ENCODE measurements around the gene LHFPL3.
"Not testable (repeated sequence)": the region's sequence is repeated elsewhere in the genome, so short reads cannot be mapped to it uniquely, and the experiment has no call there.

LHFPL3 gene

DNA sequence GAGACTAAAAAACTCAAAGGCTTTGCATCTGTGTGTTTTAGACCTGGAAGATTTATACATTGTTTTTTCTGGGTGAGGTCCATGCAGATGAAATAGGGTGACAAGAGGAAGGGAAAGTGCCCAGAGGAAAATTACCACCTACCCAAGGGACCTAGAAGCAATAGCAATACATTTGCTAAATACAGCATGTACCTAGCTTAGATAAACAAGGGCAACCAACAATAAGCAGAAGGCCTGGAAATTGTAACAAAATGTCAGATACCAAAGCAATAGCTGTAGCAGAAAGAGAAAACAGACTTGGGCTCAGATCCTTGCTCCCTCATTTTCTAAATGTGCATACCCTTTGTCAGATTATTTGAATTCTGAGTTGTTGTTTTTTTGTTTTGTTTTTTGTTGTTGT lies 367.2 kb downstream of the LHFPL3 start:
- DNase-seq (ENCODE audit: low read depth), result no peak

- no peak for DNase-seq (ENCODE audit: low read depth)
These were observed 371.9 kb downstream of the LHFPL3 start for GRCh38 chr7:104700336-104700735.

- DNase-seq (ENCODE audit: low read depth), result not testable (repeated sequence)
These were observed 392.6 kb downstream of the LHFPL3 start for GRCh38 chr7:104721027-104721426.

DNA sequence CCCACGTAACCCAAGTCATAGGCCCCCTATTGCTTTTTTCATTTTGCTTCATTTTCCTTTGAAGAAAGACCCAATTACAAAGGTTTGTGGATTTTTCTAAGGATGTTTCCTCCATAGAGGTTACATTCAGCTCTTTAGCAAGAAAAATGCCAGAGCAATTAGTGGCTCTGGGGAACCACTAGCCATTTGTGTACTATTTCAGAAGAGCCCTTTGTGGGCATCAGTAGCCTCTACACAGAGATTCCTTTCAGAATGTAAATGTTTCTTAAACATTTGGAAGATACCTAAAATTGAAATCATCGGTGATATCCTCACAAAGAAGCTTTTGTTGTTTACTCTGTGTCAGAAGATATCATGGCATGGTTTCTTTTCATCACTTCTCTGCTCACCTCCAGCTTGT lies 394.6 kb downstream of the LHFPL3 start:
- DNase-seq (ENCODE audit: low read depth), result no peak

DNA sequence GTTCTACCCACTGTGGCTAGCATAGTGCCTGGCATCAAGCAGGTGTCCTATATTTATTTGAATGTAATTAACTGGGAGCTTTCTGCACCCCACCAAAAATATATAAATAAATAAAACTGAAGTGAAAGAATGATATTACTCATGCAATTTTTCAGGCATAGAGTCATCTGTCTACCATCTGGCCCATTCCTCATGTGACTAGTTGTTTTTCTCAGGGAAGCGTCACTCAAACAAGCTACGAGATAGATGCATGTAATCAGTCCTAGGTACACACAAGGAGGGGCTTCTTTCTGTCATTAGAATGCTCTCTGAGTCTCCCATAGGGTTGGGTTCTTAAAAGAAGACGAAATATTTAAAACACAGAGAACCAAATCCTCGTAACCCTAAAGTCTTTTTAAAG lies 430.1 kb downstream of the LHFPL3 start:
- no peak for DNase-seq (ENCODE audit: low read depth)

DNA sequence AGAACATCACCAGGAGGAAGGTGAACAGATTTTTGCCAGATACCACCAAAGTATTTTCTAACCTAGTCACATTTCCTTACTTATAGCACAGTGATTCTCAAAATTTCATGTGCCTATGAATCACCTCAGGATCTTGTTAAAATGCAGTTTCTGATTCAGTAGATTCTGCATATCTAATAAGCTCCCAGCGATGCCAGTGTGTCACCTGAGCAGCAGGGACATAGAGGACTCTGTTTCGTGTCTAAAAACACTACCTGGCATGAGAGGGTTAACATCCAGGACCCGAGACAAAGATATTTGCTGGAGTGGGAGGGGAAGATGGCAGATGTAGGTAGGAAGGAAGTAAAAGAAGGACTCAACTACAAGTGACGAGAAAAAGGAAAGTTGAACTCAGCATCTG lies 433.5 kb downstream of the LHFPL3 start:
- no peak for DNase-seq (ENCODE audit: low read depth)

DNA sequence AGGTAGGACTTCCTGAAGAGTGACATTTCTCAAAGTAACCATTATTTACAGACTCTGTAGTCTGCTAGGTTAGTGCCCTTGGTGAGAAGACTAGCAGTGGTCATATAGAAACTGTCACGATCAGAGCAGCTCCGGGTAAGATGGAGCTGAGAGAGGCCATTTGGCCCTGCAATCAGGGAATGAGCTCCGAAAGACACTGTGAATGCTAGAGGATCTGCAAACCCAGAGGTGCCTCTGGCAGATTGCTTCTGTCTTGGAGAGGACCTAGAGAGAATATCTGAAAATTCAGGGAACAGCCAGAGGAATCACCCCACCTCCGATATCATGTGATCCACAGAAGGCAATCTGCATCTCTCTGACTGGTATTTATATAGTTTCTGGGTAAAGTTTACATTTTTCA lies 438.7 kb downstream of the LHFPL3 start:
- no peak for DNase-seq (ENCODE audit: low read depth)

DNA sequence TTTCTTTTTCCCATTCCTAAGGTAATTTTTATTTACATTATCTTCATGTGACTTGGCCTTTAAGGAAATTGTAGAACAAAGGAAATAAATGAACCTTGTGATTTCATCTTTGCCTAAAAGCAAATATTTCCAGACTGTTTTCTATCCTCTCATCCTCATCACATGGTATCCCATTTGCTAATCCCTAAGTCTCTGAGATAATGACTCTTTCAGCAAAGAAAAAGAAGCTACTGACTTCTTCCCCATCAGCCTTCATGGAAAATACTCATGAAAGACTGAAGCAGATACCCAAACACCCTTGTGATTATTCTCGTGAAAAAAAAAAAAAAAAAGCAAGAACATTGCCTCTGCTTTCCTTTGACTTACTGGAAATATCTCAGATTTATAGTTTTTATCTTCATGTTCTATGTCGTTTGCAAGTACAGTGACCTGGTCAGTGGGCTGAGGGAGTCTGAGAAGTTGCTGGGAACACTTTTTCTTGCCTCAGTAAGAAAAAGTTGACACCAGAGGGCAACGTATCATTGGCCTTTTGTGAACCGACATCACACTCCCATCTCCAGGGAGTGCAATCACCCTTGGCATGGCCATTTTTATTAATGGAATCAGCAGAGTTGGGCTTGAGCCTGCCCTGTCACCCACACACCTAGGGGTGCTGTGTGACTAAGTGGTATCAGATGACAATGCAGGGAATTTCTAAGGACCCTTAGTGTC lies 439.6 kb downstream of the LHFPL3 start:
- no peak for DNase-seq (ENCODE audit: low read depth)

GRCh38 chr7:104772405-104773345 lies 444.3 kb downstream of the LHFPL3 start:
- no peak for DNase-seq (ENCODE audit: low read depth)

GRCh38 chr7:104773796-104774195 lies 445.4 kb downstream of the LHFPL3 start:
- DNase-seq (ENCODE audit: low read depth), result no peak

GRCh38 chr7:104775531-104775930 lies 447.1 kb downstream of the LHFPL3 start:
- DNase-seq (ENCODE audit: low read depth), result no peak

DNA sequence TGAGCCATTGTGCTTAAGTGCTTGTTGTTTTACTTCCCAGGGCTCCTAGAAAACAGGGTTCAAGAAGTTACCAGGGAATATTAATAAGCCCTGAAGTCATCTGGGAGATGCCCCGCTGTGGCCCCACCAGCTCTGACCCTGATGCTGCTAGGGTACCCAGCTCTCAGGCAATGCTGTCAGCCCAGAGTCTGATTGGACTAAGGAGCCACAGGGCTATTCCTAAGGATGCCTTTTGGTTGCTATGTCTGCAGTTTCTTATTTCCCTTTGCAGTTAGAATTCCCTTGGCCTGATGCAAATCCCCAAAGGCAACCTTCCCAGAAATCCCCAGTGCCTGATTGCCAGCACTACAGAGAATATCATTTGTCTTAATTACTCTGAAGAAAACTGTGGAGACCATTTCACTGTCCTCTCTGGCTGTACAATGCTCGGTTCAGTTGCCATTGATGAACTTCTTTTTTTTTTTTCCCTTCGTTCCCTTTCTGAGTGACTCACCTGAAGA lies 448.9 kb downstream of the LHFPL3 start:
- DNase-seq (ENCODE audit: low read depth), result no peak

GRCh38 chr7:104779888-104780287 lies 451.5 kb downstream of the LHFPL3 start:
- no peak for DNase-seq (ENCODE audit: low read depth)

- DNase-seq (ENCODE audit: low read depth), result no peak
These were observed 456.3 kb downstream of the LHFPL3 start for GRCh38 chr7:104784686-104785085.

GRCh38 chr7:104789780-104790179 lies 461.4 kb downstream of the LHFPL3 start:
- no peak for DNase-seq (ENCODE audit: low read depth)

DNA sequence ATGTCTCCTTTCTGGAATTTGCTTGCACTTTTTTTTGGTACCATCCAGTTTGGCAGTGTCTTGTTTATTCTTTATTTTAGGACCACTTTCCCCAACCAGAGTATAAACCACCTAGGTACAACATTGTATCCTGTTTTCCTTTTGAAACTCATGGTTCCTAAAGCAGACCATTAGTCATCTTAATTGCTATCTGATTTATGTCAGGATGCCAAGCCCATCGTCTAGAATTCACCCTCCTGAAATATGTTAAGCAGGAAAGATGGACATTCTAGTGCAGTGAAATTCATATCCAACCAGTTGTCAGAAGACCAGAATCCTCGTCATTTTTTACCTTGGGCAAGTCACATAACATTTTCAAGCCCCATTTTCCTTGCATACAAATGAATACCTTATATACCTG lies 462.0 kb downstream of the LHFPL3 start:
- no peak for DNase-seq (ENCODE audit: low read depth)

GRCh38 chr7:104791080-104791479 lies 462.7 kb downstream of the LHFPL3 start:
- DNase-seq (ENCODE audit: low read depth), result no peak

GRCh38 chr7:104793066-104793465 lies 464.7 kb downstream of the LHFPL3 start:
- no peak for DNase-seq (ENCODE audit: low read depth)

GRCh38 chr7:104794154-104794553 lies 465.8 kb downstream of the LHFPL3 start:
- DNase-seq (ENCODE audit: low read depth), result no peak

DNA sequence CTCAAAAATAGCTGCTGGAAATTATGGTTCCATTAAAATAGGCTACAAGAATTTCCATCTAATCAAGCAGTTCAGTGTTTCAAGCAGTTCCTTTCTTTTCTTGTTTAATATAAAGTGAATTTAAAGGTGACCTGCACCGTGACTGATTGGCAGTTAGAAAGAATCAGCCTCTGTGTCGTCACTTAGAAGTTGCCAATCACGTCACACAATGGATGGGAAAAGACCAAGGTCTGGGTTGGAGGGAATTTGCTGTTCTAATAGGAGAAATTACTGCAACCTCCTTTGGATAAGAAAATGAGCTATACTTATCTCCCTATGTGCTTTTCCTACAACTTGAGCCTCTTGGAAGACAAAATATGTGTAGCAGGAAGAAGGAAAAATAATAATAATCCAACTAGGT lies 466.2 kb downstream of the LHFPL3 start:
- DNase-seq (ENCODE audit: low read depth), result no peak

GRCh38 chr7:104795086-104795485 lies 466.7 kb downstream of the LHFPL3 start:
- no peak for DNase-seq (ENCODE audit: low read depth)

GRCh38 chr7:104795616-104796398 lies 467.4 kb downstream of the LHFPL3 start:
- no peak for DNase-seq (ENCODE audit: low read depth)
